HCT116 (cell line): Measurements from ENCODE around the gene KCND3. TPM values are rescaled to one million over a fixed set of nuclear protein-coding genes. Genes with fewer than 3 reads are reported as not detected.

Source experiments
- ATAC-seq: fragments of 200-7000 bp; cut with Tn5 transposase; 2 replicates; pipeline ENCODE4 v1.9.1; 2020; ENCODE audit warnings: mild to moderate bottlenecking, moderate library complexity
- BruUV-seq: library from RNA; stranded (reverse); fragments of 400-500 nt; replicated peaks from 2 replicates; lab custom pipeline; 2021; lab: Mats Ljungman, UMichigan
- CTCF ChIA-PET: fragments of 300-600 bp; sonication (Branson Sonifier 250); formaldehyde crosslinking; loops from one replicate; lab custom pipeline; 2021; ENCODE audit warnings: antibody characterized with exemption; lab: Charles Lee
- POLR2A ChIA-PET: fragments of 300-600, 350-600 bp; sonication (Branson Sonifier 250); formaldehyde crosslinking; loops from one replicate; lab custom pipeline; 2021; ENCODE audit warnings: antibody characterized with exemption; lab: Charles Lee
- RAD21 ChIA-PET, 2 experiments: fragments of 300-600 bp; sonication (Branson Sonifier 250); formaldehyde crosslinking; loops; one replicate each; lab custom pipeline; 2023; ENCODE audit warnings: low total read pairs in 2 of 2; ENCODE audit not compliant: uncharacterized antibody in 2 of 2, unreplicated experiment in 2 of 2, low non-redundant PET in 1 of 2; lab: Charles Lee
- DNase-seq: peaks from one replicate; pipeline ENCODE4 v3.0.0-alpha.2; 2010; ENCODE audit warnings: low read depth, low spot score
- H2AFZ ChIP-seq: fragments of 200-600 bp; shearing (Covaris generic), sonication (generic); 2 replicates; pipeline ENCODE4 v1.6.1; 2017; ENCODE audit warnings: low read depth, mixed run types, mixed read lengths, antibody characterized with exemption, low read length; ENCODE audit not compliant: poor library complexity, severe bottlenecking
- H3K27ac ChIP-seq: 2 replicates; pipeline ENCODE4 v1.5.1; 2012; ENCODE audit warnings: low read depth, low read length
- H3K27me3 ChIP-seq: fragments of 200-600 bp; sonication (generic); 2 replicates; pipeline ENCODE4 v1.6.1; 2016; ENCODE audit warnings: mixed run types, low read length, mixed read lengths; ENCODE audit not compliant: insufficient read depth
- H3K36me3 ChIP-seq, 2 experiments: fragments of 200-500 bp in 1 of 2; fragments of 200-600 bp in 1 of 2; sonication (Bioruptor generic) in 1 of 2; sonication (generic) in 1 of 2; 2 replicates each; pipeline versions ENCODE4 v1.5.1 to v1.6.1; 2014 to 2016; ENCODE audit warnings: low read length in 2 of 2, inconsistent platforms in 1 of 2, mixed read lengths in 1 of 2, mixed run types in 1 of 2; ENCODE audit not compliant: insufficient read depth in 2 of 2, control insufficient read depth in 1 of 2
- H3K4me1 ChIP-seq, 2 experiments: fragments of 200-600 bp in 1 of 2; sonication (generic) in 1 of 2; 2 replicates each; pipeline versions ENCODE4 v1.5.1 to v1.6.1; 2012 to 2017; ENCODE audit warnings: low read length in 2 of 2, inconsistent platforms in 1 of 2, mild to moderate bottlenecking in 1 of 2, mixed read lengths in 1 of 2, mixed run types in 1 of 2, moderate library complexity in 1 of 2; ENCODE audit not compliant: insufficient read depth in 2 of 2, control insufficient read depth in 1 of 2
- H3K4me2 ChIP-seq: fragments of 200-600 bp; sonication (generic); 2 replicates; pipeline ENCODE4 v1.6.1; 2017; ENCODE audit warnings: mixed run types, low read length, mixed read lengths
- H3K4me3 ChIP-seq, 2 experiments: fragments of 200-600 bp in 1 of 2; sonication (generic) in 1 of 2; replicated peaks in 1 of 2; 2 replicates each; pipeline ENCODE4 v1.5.1; 2011 to 2016; ENCODE audit warnings: low read length in 2 of 2, control low read depth in 1 of 2, low read depth in 1 of 2, mild to moderate bottlenecking in 1 of 2, mixed read lengths in 1 of 2, mixed run types in 1 of 2
- H3K79me2 ChIP-seq: fragments of 200-600 bp; sonication (generic); 2 replicates; pipeline ENCODE4 v1.6.1; 2017; ENCODE audit warnings: mild to moderate bottlenecking, mixed run types, low read length, moderate library complexity, mixed read lengths; ENCODE audit not compliant: insufficient read depth
- H3K9ac ChIP-seq: fragments of 200-600 bp; sonication (generic); 2 replicates; pipeline ENCODE4 v1.6.1; 2016; ENCODE audit warnings: low read length, mixed read lengths
- H3K9me2 ChIP-seq: fragments of 200-600 bp; sonication (generic), shearing (Covaris generic); 2 replicates; pipeline ENCODE4 v1.6.1; 2017; ENCODE audit warnings: mixed run types, mild to moderate bottlenecking, moderate library complexity; ENCODE audit not compliant: insufficient read depth
- H3K9me3 ChIP-seq, 2 experiments: fragments of 200-500 bp in 1 of 2; fragments of 200-600 bp in 1 of 2; sonication (Bioruptor generic) in 1 of 2; sonication (generic) in 1 of 2; 2 replicates each; pipeline ENCODE4 v1.6.1; 2014 to 2017; ENCODE audit warnings: low read length in 2 of 2, mixed read lengths in 2 of 2, inconsistent platforms in 1 of 2, low read depth in 1 of 2, mild to moderate bottlenecking in 1 of 2, mixed run types in 1 of 2, moderate library complexity in 1 of 2; ENCODE audit not compliant: control insufficient read depth in 1 of 2, insufficient read depth in 1 of 2
- H4K20me1 ChIP-seq: fragments of 200-600 bp; sonication (generic), shearing (Covaris generic); 2 replicates; pipeline ENCODE4 v1.6.1; 2017; ENCODE audit warnings: mixed run types, mild to moderate bottlenecking, moderate library complexity; ENCODE audit not compliant: insufficient read depth
- CEBPB ChIP-seq: IDR thresholded peaks from 2 replicates; pipeline ENCODE4 v1.6.1; 2012; ENCODE audit warnings: low read depth
- EGR1 ChIP-seq: IDR thresholded peaks from 2 replicates; pipeline ENCODE4 v1.6.1; 2012; ENCODE audit warnings: low read depth
- ELF1 ChIP-seq: IDR thresholded peaks from 2 replicates; pipeline ENCODE4 v1.6.1; 2012; ENCODE audit warnings: low read depth, borderline replicate concordance
- EZH2 ChIP-seq: fragments of 200-600 bp; sonication (generic); IDR thresholded peaks from 2 replicates; pipeline ENCODE4 v1.6.1; 2017; ENCODE audit warnings: antibody characterized with exemption, mixed run types
- EZH2phosphoT487 ChIP-seq: fragments of 200-600 bp; IDR thresholded peaks from 2 replicates; pipeline ENCODE4 v1.6.1; 2018; ENCODE audit warnings: antibody characterized with exemption, borderline replicate concordance
- FOSL1 ChIP-seq: IDR thresholded peaks from 2 replicates; pipeline ENCODE4 v1.6.1; 2012; ENCODE audit warnings: low read depth
- JUND ChIP-seq: IDR thresholded peaks from 2 replicates; pipeline ENCODE4 v1.6.1; 2012
- POLR2A ChIP-seq: IDR thresholded peaks from 2 replicates; pipeline ENCODE4 v1.7.0; 2011; ENCODE audit warnings: borderline replicate concordance; ENCODE audit not compliant: insufficient read depth, insufficient read length; ENCODE audit errors: extremely low read depth
- POLR2AphosphoS5 ChIP-seq: IDR thresholded peaks from 2 replicates; pipeline ENCODE4 v1.6.1; 2011; ENCODE audit warnings: mild to moderate bottlenecking, low read depth, low read length, moderate library complexity
- RAD21 ChIP-seq: IDR thresholded peaks from 2 replicates; pipeline ENCODE4 v1.6.1; 2012; ENCODE audit warnings: low read depth, mild to moderate bottlenecking
- REST ChIP-seq: IDR thresholded peaks from 2 replicates; pipeline ENCODE4 v1.6.1; 2012; ENCODE audit warnings: low read depth
- TCF7L2 ChIP-seq: IDR thresholded peaks from 2 replicates; pipeline ENCODE4 v1.7.0; 2011; ENCODE audit warnings: borderline replicate concordance, inconsistent platforms; ENCODE audit not compliant: insufficient read depth, insufficient read length; ENCODE audit errors: extremely low read depth
- ZFX ChIP-seq: fragments of 450-650 bp; IDR thresholded peaks from 2 replicates; pipeline ENCODE4 v1.6.1; 2017
- intact Hi-C: fragments of 100-400 bp; cut with micrococcal nuclease; formaldehyde crosslinking; loops from 2 replicates; pipeline ENCODE4 v1.10.0; 2022
- total RNA-seq: library from RNA; stranded (reverse); gene quantifications from one replicate; pipeline ENCODE4 v1.2.1, GENCODE V29; 2021; ENCODE audit not compliant: unreplicated experiment
- TF ChIP-seq, protein P1 (sequence below): IDR thresholded peaks from 2 replicates; pipeline ENCODE4 v1.6.1; 2011; ENCODE audit warnings: mild to moderate bottlenecking, low read length, moderate library complexity; ENCODE audit not compliant: insufficient replicate concordance; ENCODE audit errors: extremely low read depth

Gene KCND3
- total RNA-seq, 1 experiment from 2014 or later, result 0.44 TPM

DNA sequence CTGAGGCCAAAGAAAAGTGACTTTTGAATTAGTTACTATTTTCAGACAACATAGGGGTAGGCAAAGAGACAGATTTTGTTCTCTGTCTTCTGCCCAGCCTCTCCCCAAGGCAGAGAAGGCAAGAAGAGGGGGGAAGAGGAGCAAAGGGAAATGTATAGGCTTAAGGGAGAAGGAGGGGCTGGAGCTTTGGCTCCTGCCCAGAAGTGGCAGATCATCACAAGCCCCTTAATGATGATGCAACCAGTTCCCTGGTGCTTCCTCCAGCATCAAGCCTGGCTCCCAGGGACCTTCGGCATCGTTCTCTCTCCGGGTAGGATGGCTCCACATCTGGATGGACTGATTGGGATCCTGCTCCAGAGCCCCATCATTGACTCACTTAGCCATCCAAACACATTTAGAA is 112.8 kb downstream of the KCND3 start (continued):
- TF ChIP-seq, protein P1, sequence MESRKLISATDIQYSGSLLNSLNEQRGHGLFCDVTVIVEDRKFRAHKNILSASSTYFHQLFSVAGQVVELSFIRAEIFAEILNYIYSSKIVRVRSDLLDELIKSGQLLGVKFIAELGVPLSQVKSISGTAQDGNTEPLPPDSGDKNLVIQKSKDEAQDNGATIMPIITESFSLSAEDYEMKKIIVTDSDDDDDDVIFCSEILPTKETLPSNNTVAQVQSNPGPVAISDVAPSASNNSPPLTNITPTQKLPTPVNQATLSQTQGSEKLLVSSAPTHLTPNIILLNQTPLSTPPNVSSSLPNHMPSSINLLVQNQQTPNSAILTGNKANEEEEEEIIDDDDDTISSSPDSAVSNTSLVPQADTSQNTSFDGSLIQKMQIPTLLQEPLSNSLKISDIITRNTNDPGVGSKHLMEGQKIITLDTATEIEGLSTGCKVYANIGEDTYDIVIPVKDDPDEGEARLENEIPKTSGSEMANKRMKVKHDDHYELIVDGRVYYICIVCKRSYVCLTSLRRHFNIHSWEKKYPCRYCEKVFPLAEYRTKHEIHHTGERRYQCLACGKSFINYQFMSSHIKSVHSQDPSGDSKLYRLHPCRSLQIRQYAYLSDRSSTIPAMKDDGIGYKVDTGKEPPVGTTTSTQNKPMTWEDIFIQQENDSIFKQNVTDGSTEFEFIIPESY, result no peak
- TF ChIP-seq ZFX, result no peak
- TF ChIP-seq CEBPB, result no peak
- no peak for TF ChIP-seq EZH2
- TF ChIP-seq RAD21, result no peak
- TF ChIP-seq FOSL1, result no peak
- TF ChIP-seq POLR2AphosphoS5, result no peak
- TF ChIP-seq EZH2phosphoT487, result no peak
- no peak for TF ChIP-seq ELF1
- TF ChIP-seq, all 23 proteins: peak for 0

- Histone ChIP-seq H3K9ac (no peak overlapping the region), H3K4me3 (no peak overlapping the region), H3K27ac (no peak overlapping the region), H3K9me2 (no peaks in the 10 kb centered on the region), H4K20me1 (no peaks in the 10 kb centered on the region), H3K36me3 (no peaks in the 10 kb centered on the region), H3K4me2 (no peak overlapping the region), H3K9me3 (no peaks in the 10 kb centered on the region), H3K79me2 (no peaks in the 10 kb centered on the region), H3K4me1 (no peaks in the 10 kb centered on the region), H3K27me3 (peaks cover 89% of the 10 kb centered on the region), H2AFZ (no peak overlapping the region)
- ChIA-PET CTCF (no interaction called here), RAD21 (no interaction called here), POLR2A (no interaction called here)
- DNase-seq (no peak), ATAC-seq (no peak)
- no TSS peak for BruUV-seq
- TF ChIP-seq REST (no peak), TCF7L2 (no peak), POLR2A (no peak), POLR2AphosphoS5 (no peak), EGR1 (no peak), EZH2phosphoT487 (no peak), JUND (no peak)
- TF ChIP-seq, protein P1, result no peak
- intact Hi-C loops, result no loop called here
Measured at GRCh38 chr1:111875640-111876039, 113.8 kb downstream of the KCND3 start.
